Type B pancreatic cell (in vitro differentiated cells): Measurements from ENCODE around the gene MYMX. TPM values are rescaled to one million over a fixed set of nuclear protein-coding genes. Genes with fewer than 3 reads are reported as not detected.

Source experiments
- DNase-seq: peaks from one replicate; pipeline ENCODE4 v3.0.0; 2021; ENCODE audit warnings: mixed read lengths; ENCODE audit not compliant: unreplicated experiment; ENCODE audit errors: extremely low spot score
- H3K27ac Mint-ChIP-seq: 2 replicates; pipeline ENCODE4 v1.8.0; 2021; ENCODE audit warnings: mild to moderate bottlenecking, mixed read lengths
- H3K27me3 Mint-ChIP-seq: 2 replicates; pipeline ENCODE4 v1.8.0; 2021; ENCODE audit warnings: mixed read lengths
- H3K36me3 Mint-ChIP-seq: 2 replicates; pipeline ENCODE4 v1.8.0; 2021; ENCODE audit warnings: mixed read lengths
- H3K4me1 Mint-ChIP-seq: one replicate; pipeline ENCODE4 v1.8.0; 2021; ENCODE audit warnings: mixed read lengths; ENCODE audit not compliant: unreplicated experiment
- H3K4me3 Mint-ChIP-seq: 2 replicates; pipeline ENCODE4 v1.8.0; 2021; ENCODE audit warnings: mild to moderate bottlenecking, mixed read lengths
- H3K9me3 Mint-ChIP-seq: 2 replicates; pipeline ENCODE4 v1.8.0; 2021; ENCODE audit warnings: mixed read lengths
- total RNA-seq: library from RNA; stranded (reverse); gene quantifications from 2 replicates; pipeline ENCODE4 v1.2.1, GENCODE V29; 2021; ENCODE audit warnings: low replicate concordance
- TF ChIP-seq, protein P1 (sequence below): fragments of 200-600 bp; sonication (generic); conservative IDR thresholded peaks from 2 replicates; pipeline ENCODE4 v1.5.0; 2021; ENCODE audit warnings: antibody characterized with exemption, mild to moderate bottlenecking

The MYMX gene
- total RNA-seq, 1 donor from 2014 or later: 0.53 TPM

DNA sequence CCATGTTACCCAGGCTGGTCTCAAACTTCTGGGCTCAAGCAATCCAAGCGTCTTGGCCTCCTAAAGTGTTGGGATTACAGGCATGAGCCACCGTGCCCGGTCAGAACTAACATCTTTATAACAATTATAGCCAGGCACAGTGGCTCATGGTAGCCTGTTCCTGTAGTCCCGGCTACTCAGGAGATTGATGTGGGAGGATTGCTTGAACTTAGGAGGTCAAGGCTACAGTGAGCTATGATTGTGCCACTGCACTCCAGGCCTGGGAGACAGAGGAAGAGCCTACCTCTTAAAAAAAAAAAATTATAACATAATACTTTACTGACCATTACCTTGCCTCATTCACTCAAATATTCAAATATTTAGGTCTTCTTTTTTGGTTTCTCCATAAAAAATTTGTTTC is 16.8 kb upstream of the MYMX start:
- TF ChIP-seq, protein P1, sequence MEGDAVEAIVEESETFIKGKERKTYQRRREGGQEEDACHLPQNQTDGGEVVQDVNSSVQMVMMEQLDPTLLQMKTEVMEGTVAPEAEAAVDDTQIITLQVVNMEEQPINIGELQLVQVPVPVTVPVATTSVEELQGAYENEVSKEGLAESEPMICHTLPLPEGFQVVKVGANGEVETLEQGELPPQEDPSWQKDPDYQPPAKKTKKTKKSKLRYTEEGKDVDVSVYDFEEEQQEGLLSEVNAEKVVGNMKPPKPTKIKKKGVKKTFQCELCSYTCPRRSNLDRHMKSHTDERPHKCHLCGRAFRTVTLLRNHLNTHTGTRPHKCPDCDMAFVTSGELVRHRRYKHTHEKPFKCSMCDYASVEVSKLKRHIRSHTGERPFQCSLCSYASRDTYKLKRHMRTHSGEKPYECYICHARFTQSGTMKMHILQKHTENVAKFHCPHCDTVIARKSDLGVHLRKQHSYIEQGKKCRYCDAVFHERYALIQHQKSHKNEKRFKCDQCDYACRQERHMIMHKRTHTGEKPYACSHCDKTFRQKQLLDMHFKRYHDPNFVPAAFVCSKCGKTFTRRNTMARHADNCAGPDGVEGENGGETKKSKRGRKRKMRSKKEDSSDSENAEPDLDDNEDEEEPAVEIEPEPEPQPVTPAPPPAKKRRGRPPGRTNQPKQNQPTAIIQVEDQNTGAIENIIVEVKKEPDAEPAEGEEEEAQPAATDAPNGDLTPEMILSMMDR: no peak
- Mint-ChIP-seq H3K4me3 (no peak overlapping the region), H3K27me3 (no peaks in the 10 kb centered on the region), H3K9me3 (no peaks in the 10 kb centered on the region), H3K27ac (no peak overlapping the region), H3K4me1 (peaks cover 15% of the 10 kb centered on the region), H3K36me3 (no peaks in the 10 kb centered on the region)
- no peak for DNase-seq

DNA sequence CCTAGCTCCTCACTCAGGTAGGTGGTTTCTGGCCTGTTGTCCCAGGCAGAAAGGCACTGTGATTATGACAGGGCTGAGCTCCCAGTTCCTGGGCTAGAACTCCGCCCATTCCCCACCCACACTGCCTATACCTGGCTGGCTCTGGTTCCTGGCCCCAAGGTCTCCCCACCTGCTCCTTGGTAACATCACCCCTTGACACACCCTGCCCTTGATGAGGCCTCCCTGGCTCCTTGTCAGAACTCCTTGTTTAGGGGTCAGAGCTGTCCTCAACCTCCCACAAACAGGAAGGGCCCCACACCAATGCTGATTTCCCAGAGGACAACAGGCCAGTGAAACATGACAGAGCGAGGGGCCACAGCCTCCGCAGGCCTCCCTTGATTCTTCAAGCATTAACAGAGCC is 15.5 kb upstream of the MYMX start:
- no peak for DNase-seq
- TF ChIP-seq, protein P1: no peak
- Mint-ChIP-seq H3K4me3 (no peak overlapping the region), H3K27me3 (no peaks in the 10 kb centered on the region), H3K27ac (peak overlapping the region; percentile 23), H3K9me3 (no peaks in the 10 kb centered on the region), H3K4me1 (peaks cover 15% of the 10 kb centered on the region), H3K36me3 (no peaks in the 10 kb centered on the region)

- H3K9me3 Mint-ChIP-seq: no peaks in the 10 kb centered on the region
- H3K27ac Mint-ChIP-seq: peak overlapping the region; percentile 23
- TF ChIP-seq, protein P1: no peak
- H3K27me3 Mint-ChIP-seq: no peaks in the 10 kb centered on the region
- no peaks in the 10 kb centered on the region for H3K36me3 Mint-ChIP-seq
- H3K4me3 Mint-ChIP-seq: no peak overlapping the region
- DNase-seq: no peak
- peaks cover 15% of the 10 kb centered on the region for H3K4me1 Mint-ChIP-seq
These were observed 15.0 kb upstream of the MYMX start for GRCh38 chr6:44201638-44202303.

DNA sequence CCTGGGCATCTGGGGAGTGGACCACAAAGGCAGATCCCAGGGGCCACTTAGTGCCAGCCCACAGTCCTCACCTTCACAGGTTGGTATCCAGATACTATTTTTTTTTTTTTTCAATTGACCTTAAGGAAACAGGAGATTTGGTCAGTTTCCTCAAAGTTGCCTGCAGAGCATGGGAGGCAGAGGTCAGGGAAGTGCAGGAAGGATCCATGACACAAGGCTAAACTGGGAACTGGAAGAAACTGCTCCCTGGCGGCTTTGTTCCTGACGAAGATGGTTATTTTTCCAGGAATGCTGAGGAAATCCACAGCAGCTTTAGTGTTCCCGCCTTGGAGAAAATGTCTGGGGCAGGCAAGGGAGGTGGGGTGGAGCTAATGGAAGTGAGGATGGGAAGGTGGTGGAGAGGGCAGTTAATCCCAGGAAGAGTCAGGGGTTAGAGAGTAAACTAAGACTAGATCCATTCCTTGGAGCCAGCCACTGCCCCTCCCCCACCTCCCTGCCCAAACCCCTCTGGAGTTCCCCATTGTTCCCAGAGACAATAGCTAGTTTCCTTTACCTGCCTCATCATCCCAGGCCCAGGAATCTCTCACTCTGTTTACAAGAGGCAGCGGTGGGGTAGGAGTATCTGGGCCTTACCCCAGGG is 14.3 kb upstream of the MYMX start:
- Mint-ChIP-seq H3K27me3 (no peaks in the 10 kb centered on the region), H3K4me3 (no peak overlapping the region), H3K9me3 (no peaks in the 10 kb centered on the region), H3K4me1 (peaks cover 15% of the 10 kb centered on the region), H3K36me3 (no peaks in the 10 kb centered on the region), H3K27ac (no peak overlapping the region)
- TF ChIP-seq, protein P1: no peak
- no peak for DNase-seq

- no peak for DNase-seq
- Mint-ChIP-seq H3K27me3 (no peaks in the 10 kb centered on the region), H3K9me3 (no peaks in the 10 kb centered on the region), H3K36me3 (no peaks in the 10 kb centered on the region), H3K4me1 (peaks cover 17% of the 10 kb centered on the region), H3K27ac (peak overlapping the region; percentile 48), H3K4me3 (no peak overlapping the region)
- TF ChIP-seq, protein P1: no peak
These were observed 13.6 kb upstream of the MYMX start for GRCh38 chr6:44202972-44203750.
